GM12872 (cell line): ENCODE results near the gene HUS1.

Experiments used
- CTCF ChIP-seq: IDR thresholded peaks from 3 replicates; pipeline ENCODE4 v1.5.1; 2011; ENCODE audit warnings: low read depth, mild to moderate bottlenecking, low read length, moderate library complexity; ENCODE audit not compliant: insufficient read depth

HUS1 gene

GRCh38 chr7:47942132-47942531 lies 37.3 kb downstream of the HUS1 start:
- TF ChIP-seq CTCF: no peak

- TF ChIP-seq CTCF: no peak
Measured at GRCh38 chr7:47941136-47941844, 38.1 kb downstream of the HUS1 start.

GRCh38 chr7:47940088-47941013 lies 39.1 kb downstream of the HUS1 start:
- TF ChIP-seq CTCF: no peak

GRCh38 chr7:47939425-47940036 lies 39.9 kb downstream of the HUS1 start:
- TF ChIP-seq CTCF: no peak

- TF ChIP-seq CTCF: peak; percentile 35; the same call in 1 of the 3 replicates
Measured at GRCh38 chr7:47938574-47939165, 40.7 kb downstream of the HUS1 start.

GRCh38 chr7:47937711-47938573 lies 41.5 kb downstream of the HUS1 start:
- 0 out of 3 replicates have a peak, but pooled peaks have one; percentile 24 for TF ChIP-seq CTCF
